Measurements from ENCODE around the gene TBC1D2B.
A peak's percentile ranks its signal among the peaks of the same experiment; 100 is the strongest.
"Not testable (repeated sequence)": the region's sequence is repeated elsewhere in the genome, so short reads cannot be mapped to it uniquely, and the experiment has no call there.

TBC1D2B gene

GRCh38 chr15:77971875-77972274, 105.6 kb downstream of the TBC1D2B start:
- not testable (repeated sequence) for DNase-seq

- DNase-seq = not testable (repeated sequence)
Observed at GRCh38 chr15:77970813-77971360, 106.6 kb downstream of the TBC1D2B start.

- DNase-seq = no peak
Observed at GRCh38 chr15:77969055-77969454, 108.5 kb downstream of the TBC1D2B start.

GRCh38 chr15:77967798-77968197, 109.7 kb downstream of the TBC1D2B start:
- no peak for DNase-seq

- DNase-seq = not testable (repeated sequence)
Observed at GRCh38 chr15:77967235-77967615, 110.3 kb downstream of the TBC1D2B start.

GRCh38 chr15:77966540-77967234, 110.8 kb downstream of the TBC1D2B start:
- peak; percentile 55 to 57 for DNase-seq

- no peak for DNase-seq
Observed at GRCh38 chr15:77964193-77964592, 113.3 kb downstream of the TBC1D2B start.

GRCh38 chr15:77959432-77959879, 118.1 kb downstream of the TBC1D2B start:
- DNase-seq = peak; percentile 76 to 77

GRCh38 chr15:77958716-77959431, 118.6 kb downstream of the TBC1D2B start:
- not testable (repeated sequence) for DNase-seq

- not testable (repeated sequence) for DNase-seq
Observed at GRCh38 chr15:77958021-77958420, 119.5 kb downstream of the TBC1D2B start.

GRCh38 chr15:77953926-77954325, 123.6 kb downstream of the TBC1D2B start:
- DNase-seq = not testable (repeated sequence)

- not testable (repeated sequence) for DNase-seq
Observed at GRCh38 chr15:77952928-77953446, 124.5 kb downstream of the TBC1D2B start.

GRCh38 chr15:77951105-77951786, 126.3 kb downstream of the TBC1D2B start:
- DNase-seq = not testable (repeated sequence)

GRCh38 chr15:77950470-77950869, 127.0 kb downstream of the TBC1D2B start:
- DNase-seq = not testable (repeated sequence)

- no peak for DNase-seq
Observed at GRCh38 chr15:77945566-77945965, 131.9 kb downstream of the TBC1D2B start.

All from NCI-H2081 (cell line).